OCI-LY3 (cell line): ENCODE results near the gene RPS6KB2.
A peak's percentile ranks its signal among the peaks of the same experiment; 100 is the strongest.

Source experiments
- H2AFZ ChIP-seq: fragments of 200-600, 300-600 bp; shearing (Covaris generic); 2 replicates; pipeline ENCODE4 v1.6.0; 2014; ENCODE audit warnings: antibody characterized with exemption, low read depth, low read length
- H3K27ac ChIP-seq: fragments of 200-600, 300-600 bp; sonication (generic); 2 replicates; pipeline ENCODE4 v1.5.1; 2014; ENCODE audit warnings: mild to moderate bottlenecking, low read length, moderate library complexity, mixed read lengths
- H3K27me3 ChIP-seq: fragments of 200-600, 300-600 bp; sonication (generic); 2 replicates; pipeline ENCODE4 v1.6.1; 2014; ENCODE audit warnings: low read depth, low read length, mixed read lengths
- H3K36me3 ChIP-seq: fragments of 200-600, 300-600 bp; sonication (generic); replicated peaks from 2 replicates; pipeline ENCODE3; 2014; ENCODE audit warnings: low read depth, low read length, mixed read lengths
- H3K4me1 ChIP-seq: fragments of 300-600, 200-600 bp; sonication (generic); 2 replicates; pipeline ENCODE4 v1.6.1; 2014; ENCODE audit warnings: low read length, mixed read lengths
- H3K4me2 ChIP-seq: fragments of 200-600, 300-600 bp; sonication (generic); 2 replicates; pipeline ENCODE4 v1.6.1; 2014; ENCODE audit warnings: low read length, mixed read lengths
- H3K4me3 ChIP-seq: fragments of 300-600, 200-600 bp; sonication (generic); 2 replicates; pipeline ENCODE4 v1.5.1; 2014; ENCODE audit warnings: antibody characterized with exemption, mild to moderate bottlenecking, low read length, moderate library complexity
- H3K79me2 ChIP-seq: fragments of 300-600, 200-600 bp; shearing (Covaris generic); 2 replicates; pipeline ENCODE4 v1.6.1; 2014; ENCODE audit warnings: mild to moderate bottlenecking, low read length, mixed read lengths
- H3K9ac ChIP-seq: fragments of 300-600, 200-600 bp; shearing (Covaris generic); 2 replicates; pipeline ENCODE4 v1.6.0; 2014; ENCODE audit warnings: mild to moderate bottlenecking, low read length, moderate library complexity
- H3K9me3 ChIP-seq: fragments of 200-600, 300-600 bp; shearing (Covaris generic); 2 replicates; pipeline ENCODE4 v1.6.1; 2014; ENCODE audit warnings: low read length, mixed read lengths; ENCODE audit not compliant: insufficient read depth
- H4K20me1 ChIP-seq: fragments of 200-600, 300-600 bp; sonication (generic); 2 replicates; pipeline ENCODE4 v1.6.1; 2016; ENCODE audit warnings: low read length, mixed read lengths; ENCODE audit not compliant: insufficient read depth
- CTCF ChIP-seq: fragments of 200-600, 300-600 bp; sonication (generic); IDR thresholded peaks from 2 replicates; pipeline ENCODE4 v1.5.1; 2014; ENCODE audit warnings: antibody characterized with exemption, low read length, low read depth
- EZH2phosphoT487 ChIP-seq: fragments of 200-600 bp; shearing (Covaris generic); IDR thresholded peaks from 2 replicates; pipeline ENCODE4 v1.6.1; 2018; ENCODE audit warnings: antibody characterized with exemption, mixed run types, low read depth

Gene RPS6KB2

GRCh38 chr11:67420646-67421429 is 7.5 kb upstream of the RPS6KB2 start:
- peaks cover 22% of the 10 kb centered on the region for H3K4me1 ChIP-seq
- H3K79me2 ChIP-seq: no peaks in the 10 kb centered on the region
- peak overlapping the region; percentile 78 for H3K4me3 ChIP-seq
- H3K9ac ChIP-seq: peak overlapping the region; percentile 54
- no peak for TF ChIP-seq CTCF
- TF ChIP-seq EZH2phosphoT487: no peak
- no peaks in the 10 kb centered on the region for H4K20me1 ChIP-seq
- H3K36me3 ChIP-seq: no peaks in the 10 kb centered on the region
- peaks cover 30% of the 10 kb centered on the region for H3K27me3 ChIP-seq
- no peaks in the 10 kb centered on the region for H3K9me3 ChIP-seq
- no peak overlapping the region for H2AFZ ChIP-seq
- no peak overlapping the region for H3K27ac ChIP-seq
- H3K4me2 ChIP-seq: peak overlapping the region; percentile 70

GRCh38 chr11:67421430-67422031 is 6.8 kb upstream of the RPS6KB2 start:
- Histone ChIP-seq H3K4me1 (peaks cover 22% of the 10 kb centered on the region), H3K9me3 (no peaks in the 10 kb centered on the region), H3K4me2 (peak overlapping the region; percentile 70), H3K4me3 (peak overlapping the region; percentile 78), H3K79me2 (no peaks in the 10 kb centered on the region), H2AFZ (no peak overlapping the region), H3K27me3 (peaks cover 27% of the 10 kb centered on the region), H3K36me3 (no peaks in the 10 kb centered on the region), H3K27ac (no peak overlapping the region), H3K9ac (no peak overlapping the region), H4K20me1 (no peaks in the 10 kb centered on the region)
- TF ChIP-seq EZH2phosphoT487 (no peak), CTCF (no peak)

- TF ChIP-seq EZH2phosphoT487 (no peak), CTCF (no peak)
- Histone ChIP-seq H3K27ac (no peak overlapping the region), H3K36me3 (no peaks in the 10 kb centered on the region), H2AFZ (no peak overlapping the region), H3K27me3 (peaks cover 16% of the 10 kb centered on the region), H3K4me1 (peaks cover 28% of the 10 kb centered on the region), H3K9me3 (no peaks in the 10 kb centered on the region), H3K4me2 (no peak overlapping the region), H4K20me1 (no peaks in the 10 kb centered on the region), H3K9ac (no peak overlapping the region), H3K79me2 (no peaks in the 10 kb centered on the region), H3K4me3 (no peak overlapping the region)
These were observed 5.4 kb upstream of the RPS6KB2 start for GRCh38 chr11:67422891-67423290.

GRCh38 chr11:67423466-67423865 is 4.8 kb upstream of the RPS6KB2 start:
- H3K27ac ChIP-seq: no peak overlapping the region
- no peaks in the 10 kb centered on the region for H3K36me3 ChIP-seq
- no peak overlapping the region for H3K4me3 ChIP-seq
- H3K9me3 ChIP-seq: no peaks in the 10 kb centered on the region
- peaks cover 27% of the 10 kb centered on the region for H3K4me1 ChIP-seq
- H3K79me2 ChIP-seq: peaks cover 1% of the 10 kb centered on the region
- no peak for TF ChIP-seq EZH2phosphoT487
- TF ChIP-seq CTCF: no peak
- peaks cover 11% of the 10 kb centered on the region for H3K27me3 ChIP-seq
- H2AFZ ChIP-seq: no peak overlapping the region
- no peak overlapping the region for H3K4me2 ChIP-seq
- H4K20me1 ChIP-seq: no peaks in the 10 kb centered on the region
- H3K9ac ChIP-seq: no peak overlapping the region
